ENCODE measurements around the gene RECQL5.
"Not testable (repeated sequence)": the region's sequence is repeated elsewhere in the genome, so short reads cannot be mapped to it uniquely, and the experiment has no call there.

The RECQL5 gene

GRCh38 chr17:75590314-75590761 is 76.6 kb downstream of the RECQL5 start:
- H3K4me3 ChIP-seq (ENCODE audit: low read length) = no peak overlapping the region
- DNase-seq (ENCODE audit: low read depth) = no peak
- no peak for TF ChIP-seq CTCF (conservative IDR thresholded peaks at IDR 0.05; ENCODE audit: low read depth, low read length)

GRCh38 chr17:75589919-75590303 is 77.0 kb downstream of the RECQL5 start:
- DNase-seq (ENCODE audit: low read depth) = no peak
- H3K4me3 ChIP-seq (ENCODE audit: low read length) = no peak overlapping the region
- TF ChIP-seq CTCF (conservative IDR thresholded peaks at IDR 0.05; ENCODE audit: low read depth, low read length) = no peak

GRCh38 chr17:75589012-75589918 is 77.7 kb downstream of the RECQL5 start:
- DNase-seq (ENCODE audit: low read depth) = peak; percentile 27
- TF ChIP-seq CTCF (conservative IDR thresholded peaks at IDR 0.05; ENCODE audit: low read depth, low read length) = peak; percentile 27
- H3K4me3 ChIP-seq (ENCODE audit: low read length) = peak overlapping the region; percentile 46

- no peak for TF ChIP-seq CTCF (conservative IDR thresholded peaks at IDR 0.05; ENCODE audit: low read depth, low read length)
- no peak overlapping the region for H3K4me3 ChIP-seq (ENCODE audit: low read length)
- DNase-seq (ENCODE audit: low read depth) = no peak
Observed at GRCh38 chr17:75588596-75589011, 78.3 kb downstream of the RECQL5 start.

- no peak for DNase-seq (ENCODE audit: low read depth)
- no peak within 1 kb of the TSS for H3K4me3 ChIP-seq (ENCODE audit: low read length)
- peak; percentile 30 for TF ChIP-seq CTCF (conservative IDR thresholded peaks at IDR 0.05; ENCODE audit: low read depth, low read length)
Observed at GRCh38 chr17:75587675-75588595, 79.0 kb downstream of the RECQL5 start, which contains the start of gene MYO15B. Gene MYO15B (plus strand): TSS chr17:75587800. CDS start chr17:75588058, 258 bp downstream.

GRCh38 chr17:75584849-75585175 is 82.1 kb downstream of the RECQL5 start:
- TF ChIP-seq CTCF (conservative IDR thresholded peaks at IDR 0.05; ENCODE audit: low read depth, low read length) = no peak
- H3K4me3 ChIP-seq (ENCODE audit: low read length) = no peak overlapping the region
- no peak for DNase-seq (ENCODE audit: low read depth)

GRCh38 chr17:75583197-75583596 is 83.8 kb downstream of the RECQL5 start:
- not testable (repeated sequence) for H3K4me3 ChIP-seq (ENCODE audit: low read length); DNase-seq (ENCODE audit: low read depth)

- not testable (repeated sequence) for H3K4me3 ChIP-seq (ENCODE audit: low read length); DNase-seq (ENCODE audit: low read depth)
Observed at GRCh38 chr17:75581121-75581725, 85.7 kb downstream of the RECQL5 start.
